ENCODE results near the gene PHTF2. TPM values are rescaled to one million over a fixed set of nuclear protein-coding genes. Genes with fewer than 3 reads are reported as not detected.

Gene PHTF2
- total and polyA plus RNA-seq, 2 of the 4 experiments (the other 2 are of a cell fraction): 28.3 to 69.9 TPM

- H2BK20ac ChIP-seq (ENCODE audit: low read depth, low read length): no peak overlapping the region
- H4K91ac ChIP-seq (ENCODE audit: insufficient read depth, low read depth, low read length): no peak overlapping the region
- H3K9me1 ChIP-seq (ENCODE audit: insufficient read depth, low read length): no peaks in the 10 kb centered on the region
- no peak overlapping the region for H3K18ac ChIP-seq (ENCODE audit: low read depth, low read length)
- H4K8ac ChIP-seq (ENCODE audit: low read depth in 2 of 2, low read length in 2 of 2): no peak overlapping the region
- dilution Hi-C loops (cut with HindIII; ENCODE audit: low sequenced_read_pairs, unreplicated experiment): no loop called here
- H3K56ac ChIP-seq (ENCODE audit: extremely low read depth, insufficient read depth, low read length): no peak overlapping the region
- no peak overlapping the region for H2BK15ac ChIP-seq (ENCODE audit: low read depth, low read length)
- H3K4me2 ChIP-seq (ENCODE audit: low read depth, low read length): no peak overlapping the region
- H4K20me1 ChIP-seq (ENCODE audit: insufficient read depth, low read length): no peaks in the 10 kb centered on the region; the same call in 1 of the 2 replicates
- ATAC-seq (ENCODE audit: low read depth) (peak; percentile 42), DNase-seq (peak; percentile 14)
- no peak overlapping the region for H2AK5ac ChIP-seq (ENCODE audit: low read depth, low read length)
- no peak overlapping the region for H3K4me3 ChIP-seq (ENCODE audit: insufficient read depth, low read depth, low read length)
- H3K14ac ChIP-seq (replicated peaks; ENCODE audit: low read depth, low read length): no peak overlapping the region
- no peaks in the 10 kb centered on the region for H3K9me3 ChIP-seq (ENCODE audit: control insufficient read depth, insufficient read depth, low read length)
- no peak overlapping the region for H2BK5ac ChIP-seq (ENCODE audit: low read depth, low read length, poor library complexity, severe bottlenecking)
- H3K27ac ChIP-seq (ENCODE audit: insufficient read depth, low read length): no peak overlapping the region
- CTCF ChIA-PET: interaction anchor here (1.0 kb wide), 1 partner anchor 18 kb away, joined by 5 read pairs; no protein-coding TSS in a partner anchor
- no peak overlapping the region for H2BK120ac ChIP-seq (ENCODE audit: low read depth, low read length)
- no CpG with 5 or more reads among the region's 2 CpGs for WGBS, 2 experiments (ENCODE audit: extremely low coverage in 2 of 2, insufficient read length in 1 of 2)
- no peaks in the 10 kb centered on the region; the same call in 1 of the 2 replicates for H3K36me3 ChIP-seq (ENCODE audit: control insufficient read depth, insufficient read depth, low read length)
- H3K79me1 ChIP-seq (ENCODE audit: low read depth in 1 of 2, low read length in 2 of 2): peaks cover 0 to 3% of the 10 kb centered on the region in 2 experiments; a peak in 2 of 4 replicates
- H3K9ac ChIP-seq (ENCODE audit: low read depth, low read length): no peak overlapping the region
- POLR2A ChIA-PET (ENCODE audit: unreplicated experiment): no interaction called here
- H4K5ac ChIP-seq (ENCODE audit: low read depth, low read length): no peak overlapping the region
- H3K23ac ChIP-seq (ENCODE audit: low read depth, low read length): no peak overlapping the region
- no peak overlapping the region for H3K4ac ChIP-seq (ENCODE audit: low read depth, low read length)
- in situ Hi-C loops (cut with MboI; ENCODE audit: low sequenced_read_pairs): no loop called here
- no peak overlapping the region for H2AFZ ChIP-seq (replicated peaks; ENCODE audit: low read length, poor library complexity)
- no TSS peak for BruUV-seq (replicated peaks)
- H3K27me3 ChIP-seq (ENCODE audit: control insufficient read depth, insufficient read depth, low read length): no peaks in the 10 kb centered on the region
- no peak overlapping the region for H2AK9ac ChIP-seq (replicated peaks; ENCODE audit: low read depth, low read length, poor library complexity)
- intact Hi-C loops (cut with micrococcal nuclease): loop anchor here (5.0 kb wide), 1 partner anchor 265 kb away; no protein-coding TSS in a partner anchor
- peaks cover 2% of the 10 kb centered on the region; the same call in 1 of the 2 replicates for H3K4me1 ChIP-seq (ENCODE audit: control insufficient read depth, insufficient read depth, low read length)
- TF ChIP-seq RCOR1 (IDR thresholded peaks at IDR 0.05; ENCODE audit: insufficient replicate concordance, low read length) (no peak), RFX5 (IDR thresholded peaks at IDR 0.05; ENCODE audit: low read depth, low read length) (no peak), SMC3 (IDR thresholded peaks at IDR 0.05; ENCODE audit: low read depth, low read length) (no peak), CHD1 (IDR thresholded peaks at IDR 0.05; ENCODE audit: low read depth, low read length) (no peak), NFE2L2 (IDR thresholded peaks at IDR 0.05; ENCODE audit: low read depth, low read length) (no peak), MXI1 (IDR thresholded peaks at IDR 0.05; ENCODE audit: borderline replicate concordance, low read depth, low read length) (no peak), FOS (IDR thresholded peaks at IDR 0.05; ENCODE audit: low read depth, low read length) (no peak), MAFK (IDR thresholded peaks at IDR 0.05; ENCODE audit: low read depth, low read length) (no peak), CEBPB (IDR thresholded peaks at IDR 0.05; ENCODE audit: low read depth, low read length) (no peak), MAZ (IDR thresholded peaks at IDR 0.05; ENCODE audit: borderline replicate concordance, low read depth, low read length) (no peak), RAD21 (IDR thresholded peaks at IDR 0.05; ENCODE audit: low read length) (no peak), USF2 (IDR thresholded peaks at IDR 0.05; ENCODE audit: low read depth, low read length) (no peak), BHLHE40 (IDR thresholded peaks at IDR 0.05; ENCODE audit: low read depth, low read length) (no peak), CTCF (conservative IDR thresholded peaks at IDR 0.05; ENCODE audit: low read depth, low read length) (no peak), POLR2A (IDR thresholded peaks at IDR 0.05; ENCODE audit: low read depth, low read length) (no peak)
Measured at GRCh38 chr7:77917500-77918262, 119.1 kb downstream of the PHTF2 start.

All from IMR-90 (cell line).